Left ventricle myocardium superior (tissue), 1 donor: ENCODE measurements around the gene DYNLT3. TPM values are rescaled to one million over a fixed set of nuclear protein-coding genes. Genes with fewer than 3 reads are reported as not detected.

Experiments
- ATAC-seq: fragments of 200-7000 bp; cut with Tn5 transposase; one replicate; pipeline ENCODE4 v1.9.1; 2020; ENCODE audit warnings: mild to moderate bottlenecking, moderate library complexity
- DNase-seq: peaks from one replicate; pipeline ENCODE4 v3.0.0-alpha.2; 2020
- intact Hi-C: fragments of 100-400 bp; cut with micrococcal nuclease; formaldehyde crosslinking; loops from one replicate; pipeline ENCODE4 v1.11.0; 2022
- total RNA-seq: library from RNA; stranded (reverse); fragmentation: NEBNext Ultra II Directional; extraction: Animal tissue kit (Norgen Biotek cat#: 25700); gene quantifications from one replicate; pipeline ENCODE4 v1.2.1, GENCODE V29; 2021
- donor health status: DM: no; HTN: yes; CAD: no; lungs with severe emphysema.

Gene DYNLT3
- total RNA-seq, 1 donor from 2014 or later = 14.0 TPM

DNA sequence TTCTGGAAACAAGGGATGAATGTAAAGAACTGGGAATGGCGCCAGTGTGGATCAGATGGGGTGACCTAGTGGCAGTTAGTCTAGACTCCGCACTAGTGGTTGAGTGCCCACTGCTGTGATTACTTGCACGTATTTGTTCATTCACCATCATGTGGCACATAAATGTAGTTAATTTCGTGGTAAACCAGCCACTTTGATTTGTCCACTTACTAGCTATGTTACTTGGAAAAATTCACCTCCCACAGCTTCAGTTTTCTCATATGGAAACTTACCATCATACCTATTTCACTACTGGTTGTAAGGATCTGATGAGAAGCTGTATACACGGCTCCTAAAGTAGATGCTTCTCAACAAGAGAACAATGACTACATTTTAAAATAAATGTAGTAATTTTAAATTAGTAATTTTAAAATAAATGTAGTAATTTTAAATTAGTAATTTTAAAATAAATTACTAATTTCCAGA is 394 bp upstream of the DYNLT3 start:
- intact Hi-C loops = no loop called here
- no peak for ATAC-seq
- no peak for DNase-seq

DNA sequence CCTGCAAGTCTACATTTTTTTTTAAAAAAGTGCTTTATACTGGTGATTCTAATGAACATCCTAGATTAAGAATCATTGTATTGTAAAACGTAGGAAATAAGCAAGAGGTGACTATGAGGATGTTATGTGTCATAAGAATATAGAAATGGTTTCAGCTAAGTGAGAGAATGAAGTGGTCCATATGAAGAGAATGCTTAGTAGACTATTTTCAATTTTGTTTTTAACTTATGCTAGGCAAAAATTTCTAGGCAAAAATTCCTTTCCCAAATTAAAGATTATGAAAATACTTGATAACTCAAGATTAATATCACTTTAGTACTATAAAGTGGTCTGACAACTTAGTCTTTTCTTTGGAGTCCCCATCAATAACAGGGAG is 825 bp downstream of the DYNLT3 start:
- ATAC-seq (no peak), DNase-seq (no peak)
- intact Hi-C loops = no loop called here

DNA sequence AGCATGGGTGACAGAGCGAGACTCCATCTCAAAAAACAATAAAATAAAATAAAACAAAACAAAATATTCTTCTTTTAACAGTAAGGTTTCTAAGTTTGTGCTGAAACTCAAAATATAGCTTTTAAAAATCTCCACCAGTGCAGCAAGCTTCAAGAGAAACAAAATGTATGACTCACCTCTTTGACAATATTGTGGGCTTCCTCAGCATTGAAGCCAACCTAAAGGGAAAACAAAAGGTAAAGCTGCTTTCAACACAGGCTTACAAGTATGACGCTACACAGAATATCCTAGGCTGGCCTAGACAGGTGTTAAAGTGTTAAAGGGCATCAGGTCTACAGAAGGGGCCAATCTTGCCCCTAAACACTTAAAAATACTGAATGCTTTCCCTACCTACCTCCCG is 1.2 kb downstream of the DYNLT3 start:
- intact Hi-C loops = no loop called here
- ATAC-seq (no peak), DNase-seq (no peak)

DNA sequence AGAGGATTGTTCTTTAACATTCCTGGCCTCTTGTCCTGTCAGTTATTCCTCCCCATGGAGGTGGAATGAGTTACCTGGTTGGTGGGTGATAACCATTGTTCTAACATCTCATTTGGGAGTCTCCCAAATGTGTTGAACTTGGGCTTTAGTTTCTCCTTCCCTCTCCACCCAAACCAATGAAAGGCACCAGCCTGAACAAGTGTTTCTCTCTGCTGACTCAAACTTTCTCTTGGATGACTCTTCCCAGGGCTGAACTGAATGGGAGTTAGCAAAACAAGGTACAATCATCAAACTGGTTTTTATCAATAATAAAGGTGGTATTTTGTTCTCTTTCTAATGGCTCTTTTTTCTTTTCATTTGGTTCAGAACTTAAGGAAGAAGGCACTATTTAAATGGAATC is 2.7 kb downstream of the DYNLT3 start:
- intact Hi-C loops = no loop called here
- ATAC-seq (no peak), DNase-seq (no peak)

DNA sequence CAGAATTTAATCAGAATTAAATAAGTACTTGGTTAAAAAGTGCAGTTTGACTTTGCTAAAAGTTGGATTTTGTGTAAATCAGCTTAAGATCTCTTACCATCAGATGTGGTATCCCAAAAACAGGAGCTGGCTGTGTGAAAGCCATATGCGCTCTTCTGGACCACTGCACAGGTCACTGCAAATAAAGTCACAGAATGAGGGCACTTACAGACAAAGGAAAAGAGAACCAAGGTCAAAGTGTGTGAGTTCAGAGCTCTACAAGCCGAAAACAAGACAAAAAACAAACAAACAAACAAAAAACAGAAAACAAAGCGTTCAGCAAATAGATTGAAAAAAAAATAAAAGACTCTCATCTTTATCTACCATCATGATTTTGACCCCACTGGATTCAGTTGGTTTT is 6.4 kb downstream of the DYNLT3 start:
- DNase-seq = no peak
- intact Hi-C loops = no loop called here
- ATAC-seq = no peak

DNA sequence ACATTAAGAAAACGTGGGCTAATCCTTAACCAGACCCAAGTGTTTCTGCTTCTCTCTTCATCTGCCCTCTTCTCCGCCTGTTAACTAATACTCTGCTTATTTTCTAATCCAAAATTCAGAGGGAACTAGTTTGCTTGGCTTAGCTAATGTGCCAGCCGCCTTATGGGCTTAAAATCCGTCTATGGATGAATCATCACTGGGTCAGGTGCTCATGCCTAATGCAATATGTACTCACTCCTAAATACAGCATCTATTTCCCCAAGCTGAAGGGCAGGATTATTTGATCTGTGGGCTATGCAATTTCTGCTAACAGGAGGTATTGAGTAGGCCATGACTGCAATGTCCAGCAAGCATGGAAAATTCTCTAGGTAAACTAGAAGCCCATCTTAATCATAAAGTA is 12.4 kb downstream of the DYNLT3 start:
- DNase-seq (no peak), ATAC-seq (no peak)
- intact Hi-C loops = no loop called here

DNA sequence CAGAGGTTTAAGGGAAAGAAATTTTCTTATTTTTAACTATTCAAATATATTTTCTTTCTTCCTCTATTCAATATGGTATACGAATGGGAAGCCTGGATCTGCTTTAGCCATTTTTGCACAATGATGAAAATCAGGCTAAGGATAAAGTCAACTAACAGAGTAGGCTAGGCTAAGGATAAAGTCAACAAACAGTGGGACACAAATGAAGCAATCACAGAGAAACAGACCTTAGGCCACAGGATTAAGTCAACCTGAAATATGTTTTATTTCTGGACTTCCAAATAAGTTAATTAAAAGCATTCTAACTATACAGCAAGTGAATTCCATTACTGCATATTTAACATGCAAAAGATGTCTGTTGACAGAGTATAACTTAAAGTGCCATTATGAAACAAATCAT is 17.0 kb downstream of the DYNLT3 start:
- DNase-seq = no peak
- intact Hi-C loops = no loop called here

DNA sequence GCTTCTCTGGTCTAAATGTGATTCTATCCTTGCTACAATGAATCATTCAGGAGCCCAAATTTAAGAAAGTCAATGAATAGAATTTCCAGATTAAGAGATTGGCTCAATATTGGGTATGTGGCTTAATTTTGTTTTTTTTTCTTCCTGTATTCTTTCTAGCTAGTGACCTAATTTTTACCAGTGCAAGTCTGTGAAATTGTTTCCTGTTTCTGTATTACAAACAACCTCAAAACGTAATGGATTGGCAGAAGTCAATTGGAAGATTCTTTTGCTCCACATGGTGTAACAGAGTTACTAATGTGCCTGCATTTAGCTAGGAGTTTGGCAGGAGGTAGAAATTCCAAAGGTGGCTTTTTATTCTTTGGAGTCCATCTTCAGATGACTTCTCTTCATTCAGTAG is 17.6 kb downstream of the DYNLT3 start:
- intact Hi-C loops = loop anchor here (10.0 kb wide), 1 partner anchor 85 kb away; no protein-coding TSS in a partner anchor
- DNase-seq (no peak), ATAC-seq (no peak)

More for the DNA sequence above, 17.0 kb downstream of the DYNLT3 start:
- no peak for ATAC-seq

DNA sequence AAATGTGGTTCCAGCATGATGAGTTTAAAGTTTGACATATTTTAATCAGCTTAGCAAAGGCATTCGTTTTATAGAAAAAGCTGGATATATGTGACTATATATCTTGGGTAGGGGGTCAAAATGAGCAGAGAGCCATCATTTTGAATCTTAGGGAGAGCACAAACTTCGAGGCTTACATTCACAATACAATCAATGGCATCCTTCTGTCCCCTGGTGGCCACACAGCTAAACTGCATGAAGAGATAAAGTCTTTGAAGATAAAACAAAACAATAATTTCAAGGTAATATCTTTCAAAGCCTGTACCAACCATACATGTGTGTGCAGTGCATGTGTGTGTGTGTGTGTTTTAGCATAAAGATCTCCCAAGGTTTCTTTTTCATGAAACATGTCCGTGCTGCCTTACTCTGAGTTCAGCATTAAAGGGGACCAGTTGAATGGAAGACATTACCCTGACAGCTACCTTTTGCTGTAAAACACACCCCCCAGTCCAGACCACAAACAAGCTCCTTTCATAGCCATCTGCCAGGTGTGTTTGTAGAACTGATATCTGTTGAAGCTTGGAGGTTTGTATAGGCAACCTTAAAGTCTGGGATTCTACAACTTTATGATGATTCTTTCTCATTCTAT is 22.0 kb downstream of the DYNLT3 start:
- intact Hi-C loops = loop anchor here (10.0 kb wide), 1 partner anchor 81 kb away; no protein-coding TSS in a partner anchor
- ATAC-seq (no peak), DNase-seq (no peak)

DNA sequence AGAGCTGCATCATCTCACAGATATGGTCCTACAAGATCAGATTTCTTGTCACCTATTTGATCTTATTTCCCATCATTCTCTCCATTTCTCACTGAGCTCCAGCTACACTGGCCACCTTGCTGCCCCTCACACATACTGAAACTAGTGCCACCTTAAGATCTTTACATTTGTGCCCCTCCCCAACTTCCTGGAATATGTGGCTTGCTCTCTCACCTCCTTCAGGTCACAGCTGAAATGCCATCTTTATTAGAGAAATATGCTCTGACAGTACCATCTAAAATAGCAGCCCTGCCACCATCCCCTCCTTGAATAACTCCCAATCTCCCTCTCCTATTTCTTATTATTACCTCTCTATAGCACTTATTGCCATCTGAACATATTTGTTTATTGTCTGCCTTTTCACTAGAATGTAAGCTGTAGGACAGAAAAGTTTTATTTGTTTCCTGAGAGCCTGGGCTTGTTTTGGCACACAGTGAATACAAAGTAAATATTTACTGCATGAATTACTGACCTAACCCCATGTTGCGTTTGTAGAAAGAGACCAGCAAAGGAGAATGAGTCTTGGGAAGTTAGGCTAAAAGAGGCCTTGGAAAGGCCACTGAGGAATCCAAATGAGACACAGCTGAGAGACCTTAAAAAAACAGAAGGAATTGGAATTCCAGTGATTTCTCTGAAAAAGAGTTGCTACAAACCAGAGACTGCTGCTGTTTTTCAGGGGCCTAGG is 22.7 kb downstream of the DYNLT3 start:
- intact Hi-C loops = loop anchor here (10.0 kb wide), 1 partner anchor 80 kb away; no protein-coding TSS in a partner anchor
- no peak for DNase-seq
- ATAC-seq = no peak

DNA sequence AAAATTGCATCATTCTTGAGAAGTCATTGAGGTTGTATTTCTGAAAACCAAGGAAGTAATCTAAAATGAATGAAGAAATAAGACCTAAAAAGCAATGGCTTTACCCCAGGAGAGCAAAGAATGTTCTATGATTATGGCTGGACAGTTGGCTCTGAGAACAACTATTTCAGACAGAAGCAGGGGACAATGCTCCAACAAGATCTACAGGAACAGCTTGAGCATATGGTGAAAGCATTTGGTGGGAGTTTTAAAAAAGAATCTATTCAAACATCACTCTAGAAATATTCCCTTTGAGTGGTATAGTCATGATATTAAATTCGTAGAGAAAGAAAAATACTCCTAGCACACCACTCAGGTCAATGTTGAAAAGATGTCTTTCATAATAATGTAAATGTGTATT is 26.7 kb downstream of the DYNLT3 start:
- DNase-seq = no peak
- intact Hi-C loops = loop anchor here (10.0 kb wide), 1 partner anchor 76 kb away; no protein-coding TSS in a partner anchor
- no peak for ATAC-seq

DNA sequence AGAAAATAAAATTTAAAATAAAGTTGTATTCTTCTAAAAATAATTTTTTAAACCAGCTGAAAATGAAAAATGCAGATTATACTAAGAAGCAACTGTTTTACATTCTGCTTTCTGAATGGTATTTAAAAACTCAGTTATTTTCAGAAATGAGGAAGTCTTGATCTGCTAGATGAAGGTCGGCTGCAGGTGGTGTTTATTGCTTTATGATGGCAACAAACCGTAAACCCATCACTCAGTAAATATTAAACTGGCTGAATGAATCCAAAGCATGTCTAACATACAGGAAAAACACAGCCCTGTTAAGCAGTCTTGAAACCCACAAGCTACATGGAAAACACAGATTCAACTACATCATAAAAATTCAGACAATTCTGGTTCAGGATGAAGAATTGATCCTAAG is 29.3 kb downstream of the DYNLT3 start:
- no peak for ATAC-seq
- DNase-seq = no peak
- intact Hi-C loops = no loop called here

DNA sequence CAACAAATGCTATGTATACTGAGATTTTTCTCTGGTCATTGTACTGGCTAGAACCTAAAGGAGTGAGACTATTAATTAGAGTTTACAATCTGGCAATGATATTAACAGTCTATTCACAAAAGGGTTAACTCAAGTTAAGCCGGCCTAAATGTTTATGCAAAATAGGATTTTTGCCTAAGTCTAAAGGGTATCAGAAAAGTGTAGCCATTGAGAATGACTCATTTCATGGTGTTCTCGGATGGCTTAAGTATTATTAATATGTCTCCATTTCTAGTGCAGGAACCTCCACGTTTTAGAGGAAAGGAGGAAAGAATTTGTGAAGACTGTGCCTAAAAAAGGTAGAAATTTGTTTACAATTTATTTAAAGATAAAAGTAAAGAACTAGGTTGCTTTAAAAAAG is 29.8 kb downstream of the DYNLT3 start:
- intact Hi-C loops = no loop called here
- ATAC-seq (no peak), DNase-seq (no peak)

DNA sequence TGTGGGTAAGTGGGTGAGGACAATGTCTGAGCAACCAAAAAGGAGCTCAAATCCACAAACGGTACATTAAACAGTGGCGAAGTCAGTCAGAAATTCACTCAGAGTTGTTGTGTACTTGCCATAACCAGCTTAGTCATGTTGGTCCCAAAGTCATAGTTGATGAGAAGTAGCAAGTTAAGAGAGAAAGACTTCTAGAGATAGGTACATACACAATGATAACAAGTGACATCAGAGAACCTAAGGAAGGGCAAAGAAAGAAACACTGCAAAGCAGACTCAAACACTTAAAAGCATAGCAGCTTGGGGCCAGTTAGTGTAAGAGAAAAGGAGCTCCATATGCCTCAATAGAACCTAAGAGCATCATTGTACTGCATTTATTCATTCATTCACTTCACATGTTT is 30.2 kb downstream of the DYNLT3 start:
- ATAC-seq (no peak), DNase-seq (no peak)
- intact Hi-C loops = no loop called here

DNA sequence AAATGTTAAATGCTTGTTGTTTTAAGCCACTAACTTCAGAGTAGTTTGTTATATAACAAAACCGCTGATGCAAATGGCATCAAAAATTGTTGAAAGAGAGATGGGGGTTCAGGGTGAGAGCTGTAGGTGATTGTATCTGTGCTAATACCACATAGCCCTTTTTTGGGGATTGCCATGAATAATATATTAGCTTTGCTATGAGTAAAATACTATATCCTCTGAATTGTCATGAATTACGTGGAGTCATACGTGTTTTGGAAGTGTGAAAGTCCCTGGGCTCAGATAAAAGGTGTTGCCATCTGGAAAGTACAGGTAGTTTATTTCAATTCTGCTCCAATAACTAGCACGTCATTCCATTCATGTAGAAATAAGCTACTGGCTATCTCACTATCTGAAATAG is 30.6 kb downstream of the DYNLT3 start:
- intact Hi-C loops = no loop called here
- ATAC-seq (no peak), DNase-seq (no peak)

DNA sequence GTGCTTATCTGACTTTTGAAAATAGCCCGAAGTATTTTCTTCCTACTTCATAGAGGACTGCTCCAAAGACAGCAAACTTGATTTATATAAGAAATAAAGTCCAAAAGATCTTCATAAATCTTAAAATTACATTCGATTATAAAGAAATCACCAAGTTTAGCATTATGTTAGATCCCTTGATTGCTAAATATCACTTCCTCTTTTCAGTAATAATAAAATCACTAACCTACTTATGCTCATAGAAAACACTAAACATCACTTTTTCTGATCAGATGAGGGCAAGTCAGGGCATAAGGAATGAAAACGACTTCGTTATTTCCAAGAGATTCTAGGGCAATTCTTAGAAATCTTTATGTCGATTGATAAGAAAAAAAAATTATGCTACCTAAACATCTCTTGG is 32.0 kb downstream of the DYNLT3 start:
- DNase-seq (no peak), ATAC-seq (no peak)
- intact Hi-C loops = no loop called here

DNA sequence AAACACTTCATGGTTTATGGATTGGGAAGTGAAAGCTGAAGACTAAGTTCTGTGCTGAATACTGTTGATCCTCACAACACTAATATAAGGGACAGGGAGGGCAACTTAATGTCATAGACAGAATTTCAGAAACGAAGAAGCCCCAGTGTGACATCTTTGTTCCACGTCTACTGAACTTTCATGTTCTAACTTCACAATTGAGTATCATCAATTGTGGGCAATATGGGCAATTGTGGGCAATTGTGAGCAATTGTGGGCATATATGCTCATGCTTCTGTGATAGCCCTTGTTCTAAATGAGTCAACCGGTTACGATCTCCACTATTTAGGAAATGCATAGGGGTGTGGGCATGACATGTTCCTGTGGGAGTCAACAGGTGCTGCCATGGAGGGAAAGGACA is 33.8 kb downstream of the DYNLT3 start:
- ATAC-seq = no peak
- no peak for DNase-seq
- intact Hi-C loops = no loop called here

DNA sequence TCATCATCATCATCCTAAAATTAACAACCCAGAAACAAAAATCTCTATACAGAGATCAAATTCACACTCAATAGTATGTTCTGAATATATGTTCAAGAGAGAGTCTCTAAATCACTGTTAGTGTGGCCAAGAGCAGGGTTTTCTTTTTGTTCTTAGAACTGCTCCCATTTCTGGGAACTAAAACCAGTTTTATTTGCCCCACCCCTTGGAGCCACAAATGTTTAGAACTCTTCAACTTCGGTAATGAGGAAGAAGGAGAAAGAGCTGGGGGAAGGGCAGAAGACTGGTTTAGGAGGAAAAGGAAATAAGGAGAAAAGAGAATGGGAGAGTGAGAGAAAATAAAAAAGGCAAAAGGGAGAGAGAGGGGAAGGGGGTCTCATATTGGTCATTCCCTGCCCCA is 35.3 kb downstream of the DYNLT3 start:
- ATAC-seq (no peak), DNase-seq (no peak)
- intact Hi-C loops = no loop called here

DNA sequence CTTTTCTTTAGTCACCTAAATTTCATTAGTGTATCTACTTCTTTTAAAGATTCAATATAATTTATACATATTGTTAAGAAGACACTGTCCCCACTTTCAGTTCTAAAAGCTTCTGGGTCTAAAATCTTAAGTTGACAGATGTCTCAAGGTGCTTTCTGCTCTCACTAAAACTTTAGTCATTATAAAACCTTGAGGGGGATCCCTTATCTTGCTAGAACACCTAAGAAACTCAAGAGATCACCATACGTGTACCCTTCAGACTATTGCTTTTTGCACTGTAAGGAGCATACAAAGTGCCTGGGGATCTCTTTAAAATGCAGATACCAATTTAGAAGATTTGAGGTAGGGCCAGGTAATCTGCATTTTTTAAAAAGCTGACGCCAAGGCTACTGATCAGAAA is 37.4 kb downstream of the DYNLT3 start:
- ATAC-seq (no peak), DNase-seq (no peak)
- intact Hi-C loops = no loop called here

DNA sequence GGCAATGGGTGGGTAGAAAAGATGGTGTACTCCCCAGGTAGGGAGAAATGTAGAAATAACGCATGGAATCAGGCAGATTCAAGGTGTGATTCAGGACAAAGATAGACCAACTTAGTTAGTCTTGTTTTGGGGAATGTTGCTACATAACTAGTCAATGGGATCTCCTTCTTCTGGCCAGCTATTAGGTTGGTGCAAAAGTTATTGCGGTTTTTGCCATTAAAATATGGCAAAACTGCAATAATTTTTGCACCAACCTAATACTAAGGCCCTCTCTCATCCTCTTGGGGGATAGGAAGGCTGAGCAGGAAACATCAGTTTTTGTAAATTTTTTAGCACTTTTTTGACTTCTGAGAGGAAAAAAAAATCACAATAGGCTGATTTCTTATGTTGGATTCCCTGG is 44.3 kb downstream of the DYNLT3 start:
- ATAC-seq (no peak), DNase-seq (no peak)
- intact Hi-C loops = no loop called here

DNA sequence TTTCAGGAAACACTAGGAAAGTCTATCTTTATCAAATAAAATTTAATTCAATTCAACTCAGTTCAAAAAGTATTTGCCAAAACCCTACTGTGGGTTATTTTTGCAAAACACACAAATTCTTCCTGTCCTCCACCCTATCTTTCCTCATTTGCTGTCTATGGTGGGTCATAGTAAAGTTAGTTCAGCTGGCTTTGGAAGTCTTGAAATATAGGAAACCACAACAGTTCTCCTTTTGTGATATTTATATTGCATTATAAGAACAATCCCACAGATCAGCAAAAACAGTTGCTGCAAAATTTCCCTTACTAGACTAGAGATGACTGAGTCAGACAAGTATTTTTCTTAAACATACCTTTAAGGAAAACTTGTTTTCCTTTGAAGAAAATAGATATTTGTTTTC is 45.3 kb downstream of the DYNLT3 start:
- DNase-seq (no peak), ATAC-seq (peak; percentile 20)
- intact Hi-C loops = no loop called here
